GM04504 (cell line): ENCODE data around the gene TRABD2B.

Experiments used
- DNase-seq: peaks from one replicate; pipeline ENCODE4 v3.0.0-alpha.2; 2012; ENCODE audit warnings: low read depth

The TRABD2B gene

DNA sequence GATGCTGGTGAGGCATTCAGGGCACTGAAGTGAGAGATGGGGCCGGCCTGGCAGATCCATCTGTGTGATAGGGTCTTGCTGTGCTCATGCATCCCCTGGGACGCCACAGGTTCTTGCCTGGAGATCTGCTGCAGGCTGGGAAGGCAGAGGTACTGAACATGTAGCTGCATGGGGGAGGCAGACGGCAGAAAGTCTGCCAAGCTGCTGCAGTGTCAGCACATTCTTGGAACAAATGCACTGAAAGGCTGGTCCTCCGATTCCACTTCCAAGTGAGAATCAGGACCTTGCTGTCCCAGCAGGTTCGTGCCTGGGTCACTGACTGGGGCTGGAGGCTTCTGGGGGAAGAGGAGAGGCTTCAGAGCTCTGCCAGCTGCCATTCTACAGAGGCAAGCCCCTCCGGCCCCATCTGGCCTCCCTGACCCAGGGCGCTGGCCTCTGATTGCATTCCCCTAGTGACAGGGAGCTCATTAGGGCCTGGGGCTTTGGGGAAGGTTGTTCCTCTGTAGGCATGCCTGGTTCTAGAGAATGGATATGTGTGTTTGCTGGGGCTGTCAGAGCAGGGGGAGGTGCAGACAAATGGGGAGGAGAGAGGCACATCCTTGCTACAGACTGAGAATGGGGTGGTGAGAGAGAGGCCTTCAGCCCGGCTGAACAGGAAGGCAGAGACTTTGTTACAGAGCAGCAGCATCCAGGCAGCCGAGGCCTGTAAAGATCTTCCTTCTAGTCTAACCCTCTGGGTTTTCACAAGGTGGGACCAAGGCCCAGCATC lies 174.0 kb downstream of the TRABD2B start:
- no peak for DNase-seq

GRCh38 chr1:47821760-47822159 lies 175.4 kb downstream of the TRABD2B start:
- no peak for DNase-seq

DNA sequence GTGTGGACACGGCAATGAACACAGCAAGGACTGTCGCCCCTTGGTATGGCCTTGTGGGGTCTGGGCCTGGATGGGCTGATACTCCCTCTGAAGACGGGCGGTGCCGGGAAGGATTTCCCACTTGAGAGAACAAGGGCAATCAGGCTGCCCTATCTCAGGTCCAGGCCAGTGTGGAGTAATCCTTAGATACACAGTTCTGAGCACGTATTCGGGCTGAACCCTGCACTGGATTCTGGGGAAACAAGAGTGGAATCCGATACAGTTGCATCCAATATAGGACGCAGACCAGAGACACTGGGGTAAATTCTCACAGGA lies 177.7 kb downstream of the TRABD2B start:
- DNase-seq: no peak

DNA sequence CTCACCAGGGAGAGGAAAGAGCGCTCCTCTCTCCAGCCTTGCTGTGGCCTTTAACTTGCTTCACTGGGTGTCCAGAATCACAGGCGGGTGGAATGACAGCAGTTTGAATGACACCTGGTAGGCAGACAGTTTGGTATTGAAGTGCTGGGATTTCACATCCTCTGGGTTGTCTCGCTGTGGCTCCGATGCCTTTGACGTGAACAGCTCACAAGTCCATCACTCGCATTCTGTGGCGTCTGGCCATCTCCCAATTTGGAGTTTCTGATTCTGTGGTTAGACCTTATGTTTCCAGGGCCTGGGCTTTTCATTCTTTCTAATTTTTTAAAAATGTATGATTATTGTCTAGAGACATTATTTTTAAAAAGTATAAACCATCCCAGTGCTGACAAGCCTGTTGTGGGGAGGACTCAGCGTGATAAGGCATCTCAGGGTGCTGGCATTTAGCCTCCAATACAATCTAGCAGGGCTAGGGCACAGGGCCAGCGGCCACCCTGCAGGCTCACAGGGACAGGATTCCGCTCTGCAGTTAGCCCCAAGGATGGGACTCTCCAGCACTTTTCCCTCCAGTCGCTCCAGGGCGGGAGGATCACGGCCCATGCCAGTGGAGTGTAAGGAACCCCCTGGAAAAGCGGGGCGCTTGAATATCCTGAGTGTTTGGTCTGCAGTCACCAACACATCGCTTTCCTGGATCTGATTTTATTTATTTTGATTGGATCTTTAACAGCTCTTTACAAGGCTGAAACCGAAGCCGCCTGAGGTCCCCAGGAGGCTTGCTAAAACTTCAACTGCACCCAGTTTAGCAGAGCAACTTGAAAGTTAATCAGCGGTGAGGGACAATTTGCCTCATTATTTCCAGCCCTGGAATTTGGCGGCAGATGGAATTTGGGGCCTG lies 178.3 kb downstream of the TRABD2B start:
- no peak for DNase-seq

GRCh38 chr1:47817861-47818260 lies 179.3 kb downstream of the TRABD2B start:
- DNase-seq: no peak

GRCh38 chr1:47816325-47817071 lies 180.7 kb downstream of the TRABD2B start:
- no peak for DNase-seq

GRCh38 chr1:47814612-47815395 lies 182.4 kb downstream of the TRABD2B start:
- no peak for DNase-seq

- no peak for DNase-seq
Observed at GRCh38 chr1:47813970-47814369, 183.2 kb downstream of the TRABD2B start.

- DNase-seq: no peak
Observed at GRCh38 chr1:47812904-47813514, 184.2 kb downstream of the TRABD2B start.

DNA sequence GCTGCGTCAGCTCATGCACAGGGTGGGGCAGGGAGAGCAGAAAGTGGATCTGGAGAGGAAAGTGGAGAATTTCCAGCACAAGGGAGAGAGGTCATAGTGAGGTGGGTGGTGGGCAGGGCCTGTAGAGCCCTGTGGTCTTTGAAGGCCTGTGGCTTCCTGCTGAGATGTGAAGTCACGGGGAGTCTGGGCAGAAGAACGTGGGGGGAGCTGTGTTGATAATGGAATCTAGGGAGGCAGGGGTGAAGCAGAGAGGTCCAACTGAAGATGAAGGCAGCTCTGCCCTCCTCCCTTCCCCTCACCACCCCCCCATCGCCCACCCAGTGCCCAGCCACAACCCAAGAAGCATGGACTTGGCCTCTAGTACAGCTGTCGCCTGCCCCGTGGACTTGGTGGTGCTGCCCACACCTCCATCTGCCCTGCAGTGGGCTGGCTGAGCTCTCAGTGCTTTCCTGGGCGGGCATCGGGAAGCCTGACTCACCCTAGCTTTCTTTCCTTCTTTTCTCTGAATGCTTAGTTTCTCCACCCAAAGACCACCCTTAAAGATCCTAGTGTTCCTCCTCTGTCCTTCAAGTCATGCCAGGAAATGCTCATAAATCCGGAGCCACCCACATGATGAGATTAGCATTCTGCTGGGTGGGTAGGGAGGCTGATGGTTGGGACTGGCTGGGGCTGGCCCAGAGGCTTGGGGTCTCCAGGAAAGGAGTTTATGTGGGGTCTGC lies 186.1 kb downstream of the TRABD2B start:
- no peak for DNase-seq

DNA sequence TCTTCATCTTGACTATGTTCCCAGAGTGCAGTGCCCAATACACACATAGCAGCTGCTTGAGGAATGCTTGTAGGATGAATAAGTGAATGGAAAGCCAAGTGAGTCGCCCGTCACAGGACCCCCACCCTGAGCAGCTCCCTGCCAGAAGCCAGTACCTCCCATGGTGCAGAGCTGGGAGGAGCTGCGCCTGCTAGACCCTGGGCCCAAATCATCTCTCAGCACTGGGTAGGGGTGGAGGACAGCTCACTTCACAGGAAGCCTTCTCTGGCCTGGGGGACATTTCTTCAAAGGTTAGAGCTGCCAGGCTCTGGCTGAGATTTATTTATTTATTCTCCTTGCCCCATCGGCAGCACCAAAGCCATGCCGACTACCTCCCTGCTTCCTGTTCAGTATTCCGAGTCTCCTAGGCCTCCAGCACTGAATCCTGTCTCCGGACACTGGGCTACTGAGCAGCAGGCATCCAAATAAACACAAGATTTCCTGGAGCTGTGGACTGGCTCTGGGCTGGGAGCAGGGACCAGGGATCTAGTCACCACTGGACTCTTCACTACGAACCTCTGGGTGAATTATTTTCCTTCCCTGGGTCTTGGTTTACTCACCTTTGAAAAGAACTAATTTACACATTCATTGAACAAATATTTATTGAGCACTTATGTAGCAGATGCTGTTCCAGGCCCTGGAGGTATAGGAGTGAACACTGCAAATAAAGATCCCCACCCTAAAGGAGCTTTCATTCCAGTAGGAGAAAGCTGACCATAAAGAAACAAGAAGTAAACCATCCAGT lies 187.7 kb downstream of the TRABD2B start:
- DNase-seq: no peak

- no peak for DNase-seq
Observed at GRCh38 chr1:47808612-47809011, 188.6 kb downstream of the TRABD2B start.

DNA sequence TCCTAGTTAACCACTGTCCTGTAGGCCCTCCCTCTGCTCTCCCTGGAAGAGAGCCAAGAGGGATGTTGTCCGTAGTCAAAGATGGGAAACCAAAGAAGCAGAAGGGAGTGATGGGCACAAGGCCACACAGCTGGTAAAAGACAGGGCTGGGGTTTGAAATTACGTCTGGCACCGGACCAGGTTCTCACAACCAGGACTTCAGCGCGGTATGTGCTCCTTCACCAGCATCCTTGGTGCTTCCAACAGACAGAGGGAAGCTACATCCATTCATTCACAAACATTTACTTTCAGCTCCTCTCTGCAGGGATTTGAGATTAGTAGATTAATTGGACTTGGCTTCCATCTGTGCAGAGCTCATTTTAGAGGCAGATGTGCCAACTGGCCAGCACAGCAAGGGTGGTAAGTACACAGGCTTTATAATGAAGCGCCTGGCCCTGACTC lies 191.2 kb downstream of the TRABD2B start:
- no peak for DNase-seq

DNA sequence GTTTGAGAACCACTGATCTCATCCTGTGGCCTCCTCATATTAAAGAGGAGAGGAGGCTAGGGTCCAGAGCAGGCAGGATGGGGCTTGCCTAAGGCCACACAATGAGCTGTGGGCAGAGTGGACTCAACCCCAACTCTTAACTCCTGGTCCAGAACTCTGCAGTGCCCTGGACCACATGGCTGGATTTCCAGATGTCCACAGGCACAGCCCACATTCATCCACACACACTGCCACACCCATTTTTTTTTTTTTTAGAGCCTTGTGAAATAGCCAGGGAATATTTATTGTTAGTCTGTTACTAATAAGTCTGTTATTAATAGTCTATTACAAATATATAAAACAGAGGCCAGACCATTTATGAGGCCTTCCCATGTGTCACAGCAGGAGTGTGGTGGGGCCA lies 192.2 kb downstream of the TRABD2B start:
- no peak for DNase-seq

GRCh38 chr1:47803815-47804501 lies 193.2 kb downstream of the TRABD2B start:
- DNase-seq: no peak

DNA sequence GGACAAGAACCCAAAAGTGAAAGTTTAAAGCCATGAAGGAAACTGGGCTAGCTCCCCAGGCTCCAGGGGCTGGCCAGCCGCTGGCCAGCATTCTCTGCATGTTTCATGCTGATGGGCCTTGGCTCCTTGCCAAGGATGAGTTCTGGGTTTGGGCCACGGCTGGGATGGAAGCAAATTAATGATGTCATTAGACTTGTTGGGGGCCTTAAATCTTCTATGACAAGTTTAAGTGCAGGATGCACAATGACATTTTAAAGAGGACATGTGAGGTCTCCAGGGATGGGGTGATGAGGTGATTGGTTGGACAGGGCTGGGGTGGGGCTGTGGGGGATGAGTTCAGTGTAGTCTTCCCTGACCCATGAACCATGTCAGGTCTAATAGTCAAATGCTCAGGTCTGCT lies 199.6 kb downstream of the TRABD2B start:
- no peak for DNase-seq

DNA sequence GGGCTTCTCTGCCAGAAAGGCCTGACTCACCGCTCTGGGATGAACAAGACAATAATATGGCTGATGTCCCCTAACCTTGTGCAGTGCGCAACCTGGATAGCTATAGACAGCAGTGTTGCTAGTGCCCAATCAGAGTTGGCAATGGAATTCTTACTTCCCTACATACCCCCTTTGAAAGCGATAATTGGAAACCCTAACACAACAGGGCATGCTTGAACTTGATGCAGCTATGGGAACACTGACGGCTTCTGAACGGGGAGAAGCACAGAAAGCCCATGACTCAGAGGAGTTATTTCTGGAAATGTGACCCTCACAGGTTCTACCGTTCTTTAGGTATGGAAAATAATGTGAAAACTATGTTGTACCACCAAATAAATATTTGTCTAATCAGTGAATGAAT lies 200.6 kb downstream of the TRABD2B start:
- DNase-seq: no peak

DNA sequence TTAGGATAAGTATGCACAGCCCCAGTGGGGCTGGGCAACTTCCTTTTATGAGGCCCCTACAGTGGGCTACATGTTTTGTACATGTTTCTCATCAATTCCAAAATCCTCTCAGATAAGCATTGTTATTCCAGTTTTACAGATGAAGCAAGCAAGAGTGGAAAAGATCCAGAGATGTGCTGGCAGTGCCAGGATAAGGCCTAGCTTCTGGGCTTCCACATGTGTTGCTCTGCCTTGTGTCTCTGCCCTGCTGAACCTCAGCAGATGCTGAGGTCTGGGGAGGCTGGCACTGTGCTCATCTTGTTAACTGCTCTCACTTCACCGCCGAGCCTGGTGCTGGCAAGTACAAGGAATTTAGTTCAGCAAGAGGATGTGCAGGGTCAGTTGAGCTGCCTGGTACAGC lies 202.1 kb downstream of the TRABD2B start:
- no peak for DNase-seq

DNA sequence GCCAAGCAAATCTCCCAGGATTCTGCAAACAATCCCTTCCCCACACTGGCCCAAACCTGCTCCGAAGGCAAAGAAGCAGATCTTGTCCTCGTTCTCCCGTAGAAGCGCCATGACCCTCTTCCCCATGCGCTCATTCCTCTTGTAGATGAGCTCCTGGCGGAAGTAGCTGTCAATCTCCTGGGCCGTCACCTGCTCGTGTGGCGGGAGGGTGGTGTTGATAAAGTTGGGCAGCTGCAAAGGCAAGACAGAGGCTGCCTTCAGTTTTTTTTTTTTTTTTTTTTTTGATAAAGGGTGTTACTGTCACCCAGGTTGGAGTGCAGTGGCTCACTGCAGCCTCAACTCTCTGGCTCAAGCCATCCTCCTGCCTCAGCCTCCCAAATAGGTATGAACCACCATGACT lies 202.7 kb downstream of the TRABD2B start:
- no peak for DNase-seq
